Sigmoid colon (tissue), 7 donors: ENCODE data around the gene TRMT112. TPM values are rescaled to one million over a fixed set of nuclear protein-coding genes. Genes with fewer than 3 reads are reported as not detected.

Source experiments
- DNase-seq: peaks from one replicate; pipeline ENCODE4 v3.0.0-alpha.2; 2019
- H3K27ac ChIP-seq, 4 donors: fragments of 200-600 bp; sonication (generic); one replicate each; pipeline ENCODE4 v1.5.1; 2016 to 2019; ENCODE audit warnings: mild to moderate bottlenecking in 1 of 4
- H3K27me3 ChIP-seq, 3 donors: fragments of 200-600 bp; sonication (generic); one replicate each; pipeline ENCODE4 v1.5.1; 2019; ENCODE audit warnings: mild to moderate bottlenecking in 1 of 3
- H3K36me3 ChIP-seq, 4 donors: fragments of 200-600 bp; sonication (generic); one replicate each; pipeline ENCODE4 v1.5.1; 2016 to 2019
- H3K4me1 ChIP-seq, 4 donors: fragments of 200-600 bp; sonication (generic); one replicate each; pipeline ENCODE4 v1.5.1; 2017 to 2019
- H3K4me3 ChIP-seq, 4 donors: fragments of 200-600 bp; sonication (generic); one replicate each; pipeline ENCODE4 v1.5.1; 2017 to 2019; ENCODE audit warnings: mild to moderate bottlenecking in 2 of 4, moderate library complexity in 1 of 4
- H3K9me3 ChIP-seq, 4 donors: fragments of 200-600 bp in 3 of 4; sonication (generic) in 3 of 4; one replicate each; pipeline versions ENCODE4 v1.5.1 to v1.6.1; 2013 to 2019
- EP300 ChIP-seq, 4 donors: sonication (generic); formaldehyde crosslinking; IDR thresholded peaks; one replicate each; pipeline ENCODE4 v1.6.1; 2017; ENCODE audit warnings: antibody characterized with exemption in 4 of 4
- POLR2A ChIP-seq, 2 donors: fragments of 450-650 bp; IDR thresholded peaks; one replicate each; pipeline ENCODE4 v1.6.1; 2016; ENCODE audit warnings: antibody characterized with exemption in 2 of 2, mild to moderate bottlenecking in 2 of 2, moderate library complexity in 2 of 2
- POLR2AphosphoS5 ChIP-seq, 4 donors: sonication (generic); formaldehyde crosslinking; IDR thresholded peaks; one replicate each; pipeline ENCODE4 v1.6.1; 2017; ENCODE audit warnings: antibody characterized with exemption in 4 of 4
- WGBS, 2 donors: extraction: QIAGEN DNeasy Blood & Tissue Kit; methylation state at CpG; one replicate each; pipeline ENCODE4 v1.1.7; 2013; 5-methylcytosine and 5-hydroxymethylcytosine counted together
- intact Hi-C: fragments of 100-400 bp; cut with DNase I; formaldehyde crosslinking; loops from one replicate; pipeline ENCODE4 v1.15.1; 2023
- polyA plus RNA-seq, 3 donors: library from polyadenylated mRNA; stranded (reverse); fragments of 200-250 nt; gene quantifications; one replicate each; pipeline ENCODE4 v1.2.3, GENCODE V29; 2013
- total RNA-seq, 4 donors: library from RNA; depleted of rRNA; stranded (reverse); fragments of >200 nt; gene quantifications; one replicate each; pipeline ENCODE4 v1.1.0, GENCODE V29; 2016
- TF ChIP-seq, protein P1 (sequence below), 4 experiments: fragments of 450-650 bp in 3 of 4; fragments of 200-600 bp in 1 of 4; IDR thresholded peaks; one replicate each; pipeline ENCODE4 v1.5.1; 2016 to 2019; ENCODE audit warnings: antibody characterized with exemption in 4 of 4, mild to moderate bottlenecking in 3 of 4, moderate library complexity in 2 of 4
- donor health status: healthy with polysubstance abuse.
- donor health status: Bipolar disorder and iron deficiency.
- donor health status: healthy.

The TRMT112 gene
- total and polyA plus RNA-seq, 7 donors: 148 to 353 (median 232) TPM

DNA sequence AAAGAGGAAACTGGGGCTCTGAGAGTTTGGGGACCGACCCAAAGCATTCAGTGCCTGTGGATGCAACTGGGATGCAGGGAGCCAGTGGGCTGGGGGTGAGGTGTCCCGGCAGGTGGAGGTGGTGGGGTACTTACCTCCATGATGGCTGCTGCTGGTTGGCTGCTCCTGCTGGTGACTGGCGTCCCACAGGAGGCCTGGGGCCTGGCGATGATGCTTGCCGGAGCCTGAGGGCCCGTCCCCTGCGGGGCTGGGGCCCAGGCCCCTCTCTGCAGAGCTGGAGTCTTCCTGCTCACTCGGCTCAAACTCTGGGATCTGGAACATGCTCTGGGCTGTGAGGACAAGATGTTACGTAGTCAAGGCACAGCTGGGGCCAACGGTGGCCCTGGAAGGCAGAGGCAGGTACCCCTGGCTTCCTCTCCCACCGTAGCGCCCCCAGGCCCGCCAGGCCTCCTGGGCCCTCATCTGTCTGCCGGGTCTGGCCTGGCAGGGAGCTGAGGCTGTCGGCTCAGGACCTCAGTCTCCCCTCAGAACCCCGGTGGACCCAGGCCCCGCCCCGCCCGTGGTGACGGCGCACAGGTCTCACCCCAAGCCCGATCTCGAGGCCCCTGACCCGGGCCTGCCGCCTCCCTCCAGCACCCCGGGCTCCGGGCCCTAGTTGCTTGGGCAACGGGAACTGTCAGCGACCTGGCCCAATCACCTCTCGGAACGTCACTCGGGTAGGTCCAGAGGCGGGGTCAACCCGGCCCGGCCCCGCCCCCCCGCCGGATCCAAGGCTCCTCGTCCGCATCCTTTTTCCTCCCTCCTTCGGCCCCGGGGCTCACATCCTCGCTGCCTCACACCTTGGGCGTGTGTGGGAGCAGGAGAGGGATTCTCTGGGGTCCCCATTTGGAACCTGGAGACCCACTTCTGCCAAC, 33.1 kb downstream of the TRMT112 start, which contains the start of gene BAD:
Gene BAD, minus strand, starts transcription at position 618 of the 914 bp plus-strand sequence. Its CDS starts 297 bp downstream, at position 321.
- no peaks in the 10 kb centered on the region for H3K9me3 ChIP-seq
- TF ChIP-seq POLR2AphosphoS5 (IDR thresholded peaks at IDR 0.05) (peak; percentile 74 to 83 (median 80)), POLR2A (IDR thresholded peaks at IDR 0.05) (peak; percentile 39 to 78), EP300 (IDR thresholded peaks at IDR 0.05) (no peak)
- TF ChIP-seq, protein P1, sequence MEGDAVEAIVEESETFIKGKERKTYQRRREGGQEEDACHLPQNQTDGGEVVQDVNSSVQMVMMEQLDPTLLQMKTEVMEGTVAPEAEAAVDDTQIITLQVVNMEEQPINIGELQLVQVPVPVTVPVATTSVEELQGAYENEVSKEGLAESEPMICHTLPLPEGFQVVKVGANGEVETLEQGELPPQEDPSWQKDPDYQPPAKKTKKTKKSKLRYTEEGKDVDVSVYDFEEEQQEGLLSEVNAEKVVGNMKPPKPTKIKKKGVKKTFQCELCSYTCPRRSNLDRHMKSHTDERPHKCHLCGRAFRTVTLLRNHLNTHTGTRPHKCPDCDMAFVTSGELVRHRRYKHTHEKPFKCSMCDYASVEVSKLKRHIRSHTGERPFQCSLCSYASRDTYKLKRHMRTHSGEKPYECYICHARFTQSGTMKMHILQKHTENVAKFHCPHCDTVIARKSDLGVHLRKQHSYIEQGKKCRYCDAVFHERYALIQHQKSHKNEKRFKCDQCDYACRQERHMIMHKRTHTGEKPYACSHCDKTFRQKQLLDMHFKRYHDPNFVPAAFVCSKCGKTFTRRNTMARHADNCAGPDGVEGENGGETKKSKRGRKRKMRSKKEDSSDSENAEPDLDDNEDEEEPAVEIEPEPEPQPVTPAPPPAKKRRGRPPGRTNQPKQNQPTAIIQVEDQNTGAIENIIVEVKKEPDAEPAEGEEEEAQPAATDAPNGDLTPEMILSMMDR (IDR thresholded peaks at IDR 0.05): no peak
- peaks cover 0 to 1% (median 0%) of the 10 kb centered on the region in 3 donors for H3K27me3 ChIP-seq
- H3K4me1 ChIP-seq: peaks cover 0 to 31% (median 28%) of the 10 kb centered on the region in 4 donors
- intact Hi-C loops: loop anchor here (1.0 kb wide), 1 partner anchor 14 kb away; no protein-coding TSS in a partner anchor
- peak; percentile 98 for DNase-seq
- peak within 1 kb of the TSS; percentile 69 to 81 (median 76) for H3K4me3 ChIP-seq
- peak within 1 kb of the TSS; percentile 96 to 99 (median 98) for H3K27ac ChIP-seq
- WGBS, 2 donors: 2 to 3% methylated on average over 44 of the region's 44 CpGs
- H3K36me3 ChIP-seq: peaks cover 0 to 22% (median 13%) of the 10 kb centered on the region in 4 donors

- WGBS, 2 donors: 82 to 90% methylated on average over 3 of the region's 3 CpGs
- H3K4me1 ChIP-seq: peaks cover 0 to 31% (median 28%) of the 10 kb centered on the region in 4 donors
- no peaks in the 10 kb centered on the region for H3K9me3 ChIP-seq
- intact Hi-C loops: no loop called here
- H3K4me3 ChIP-seq: no peak overlapping the region
- TF ChIP-seq POLR2AphosphoS5 (IDR thresholded peaks at IDR 0.05) (no peak), EP300 (IDR thresholded peaks at IDR 0.05) (no peak), POLR2A (IDR thresholded peaks at IDR 0.05) (no peak)
- TF ChIP-seq, protein P1 (IDR thresholded peaks at IDR 0.05): no peak
- no peak for DNase-seq
- H3K36me3 ChIP-seq: peaks cover 5 to 31% (median 18%) of the 10 kb centered on the region in 4 donors
- H3K27ac ChIP-seq: peak overlapping the region in 1 of 4 donors; percentile 97
- H3K27me3 ChIP-seq: no peaks in the 10 kb centered on the region
These were observed 34.3 kb downstream of the TRMT112 start for GRCh38 chr11:64283092-64283491.

DNA sequence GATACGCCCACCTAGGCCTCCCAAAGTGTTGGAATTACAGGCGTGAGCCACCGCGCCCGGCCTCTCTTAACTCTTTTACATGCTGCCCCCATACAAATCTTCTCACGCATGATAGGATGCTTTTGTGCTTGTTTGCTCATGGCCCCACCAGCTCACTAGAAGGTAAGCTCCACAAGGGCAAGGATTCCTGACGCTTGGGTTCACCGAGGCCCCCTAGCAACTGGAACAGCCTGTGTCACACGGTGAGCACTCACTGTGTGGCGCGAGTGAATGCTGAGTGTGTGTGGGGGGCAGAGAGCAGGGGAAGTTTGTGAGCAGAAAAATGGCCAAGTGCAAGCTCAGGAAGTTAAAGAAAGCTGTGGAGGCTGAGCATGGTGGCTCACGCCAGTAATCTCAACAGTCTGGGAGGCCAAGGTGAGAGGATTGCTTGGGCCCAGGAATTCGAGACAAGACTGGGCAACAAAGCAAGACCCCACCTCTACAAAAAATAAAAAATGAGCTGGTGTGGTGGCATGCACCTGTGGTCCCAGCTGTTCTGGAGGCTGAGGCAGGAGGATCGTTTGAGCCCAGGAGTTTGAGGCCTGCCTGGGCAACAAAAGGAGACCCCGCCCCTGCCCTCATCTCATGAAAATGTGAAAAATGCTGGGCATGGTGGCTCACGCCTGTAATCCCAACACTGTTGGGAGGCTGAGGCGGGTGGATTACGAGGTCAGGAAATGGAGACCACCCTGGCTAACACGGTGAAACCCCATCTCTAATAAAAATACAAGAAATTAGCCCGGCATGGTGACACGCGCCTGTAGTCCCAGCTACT, 35.2 kb downstream of the TRMT112 start:
- intact Hi-C loops: no loop called here
- DNase-seq: no peak

DNA sequence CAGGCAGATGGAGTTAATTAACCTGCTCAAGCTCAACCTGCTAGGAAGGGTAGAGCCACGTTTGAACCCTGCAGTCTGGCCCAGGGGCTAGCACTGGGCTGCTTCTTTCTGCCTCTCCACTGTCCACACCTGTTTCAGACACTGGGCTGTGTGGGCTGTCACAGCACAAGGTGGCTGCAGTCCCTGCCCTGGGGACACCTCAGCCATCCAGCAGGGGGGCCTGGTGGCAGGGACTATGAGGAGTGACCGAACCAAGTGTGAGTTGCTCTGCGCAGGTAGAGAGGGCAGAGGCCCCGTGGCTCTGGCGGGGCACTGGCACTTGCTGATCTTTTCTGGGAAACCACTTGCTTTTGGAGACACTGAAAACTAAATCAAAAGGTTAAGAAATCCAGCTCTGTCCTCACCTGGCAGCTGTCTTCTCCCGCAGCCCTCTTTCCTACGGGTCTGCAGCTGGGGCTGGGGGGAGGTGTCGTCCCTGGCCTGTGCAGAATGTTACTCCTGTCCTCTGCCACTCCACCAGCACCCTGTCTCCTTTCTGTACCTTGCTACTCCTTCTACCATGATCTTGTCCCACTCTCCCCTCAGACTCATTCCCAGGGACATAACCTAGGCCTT, 38.7 kb downstream of the TRMT112 start:
- Histone ChIP-seq H3K9me3 (no peaks in the 10 kb centered on the region), H3K4me3 (no peak overlapping the region), H3K27ac (no peak overlapping the region), H3K36me3 (peaks cover 5 to 61% (median 22%) of the 10 kb centered on the region in 4 donors), H3K4me1 (peaks cover 0 to 12% (median 10%) of the 10 kb centered on the region in 4 donors), H3K27me3 (no peaks in the 10 kb centered on the region)
- DNase-seq: no peak
- WGBS, 2 donors: 88 to 94% methylated on average over 8 of the region's 8 CpGs
- intact Hi-C loops: no loop called here
- no peak for TF ChIP-seq POLR2A (IDR thresholded peaks at IDR 0.05)
- no peak for TF ChIP-seq POLR2AphosphoS5 (IDR thresholded peaks at IDR 0.05)
- TF ChIP-seq, protein P1 (IDR thresholded peaks at IDR 0.05): no peak
- TF ChIP-seq EP300 (IDR thresholded peaks at IDR 0.05): no peak

More for the DNA sequence above, 35.2 kb downstream of the TRMT112 start:
- no peak overlapping the region for H3K4me3 ChIP-seq
- no peak for TF ChIP-seq EP300 (IDR thresholded peaks at IDR 0.05)
- TF ChIP-seq POLR2A (IDR thresholded peaks at IDR 0.05): no peak
- TF ChIP-seq, protein P1 (IDR thresholded peaks at IDR 0.05): no peak
- no peak for TF ChIP-seq POLR2AphosphoS5 (IDR thresholded peaks at IDR 0.05)
- H3K27me3 ChIP-seq: no peaks in the 10 kb centered on the region
- peaks cover 5 to 40% (median 18%) of the 10 kb centered on the region in 4 donors for H3K36me3 ChIP-seq
- no peaks in the 10 kb centered on the region for H3K9me3 ChIP-seq
- 89 to 96% methylated on average over 22 of the region's 22 CpGs for WGBS, 2 donors
- peaks cover 0 to 31% (median 28%) of the 10 kb centered on the region in 4 donors for H3K4me1 ChIP-seq
- H3K27ac ChIP-seq: no peak overlapping the region
